Measurements from ENCODE around the gene LRRC27.

The LRRC27 gene

DNA sequence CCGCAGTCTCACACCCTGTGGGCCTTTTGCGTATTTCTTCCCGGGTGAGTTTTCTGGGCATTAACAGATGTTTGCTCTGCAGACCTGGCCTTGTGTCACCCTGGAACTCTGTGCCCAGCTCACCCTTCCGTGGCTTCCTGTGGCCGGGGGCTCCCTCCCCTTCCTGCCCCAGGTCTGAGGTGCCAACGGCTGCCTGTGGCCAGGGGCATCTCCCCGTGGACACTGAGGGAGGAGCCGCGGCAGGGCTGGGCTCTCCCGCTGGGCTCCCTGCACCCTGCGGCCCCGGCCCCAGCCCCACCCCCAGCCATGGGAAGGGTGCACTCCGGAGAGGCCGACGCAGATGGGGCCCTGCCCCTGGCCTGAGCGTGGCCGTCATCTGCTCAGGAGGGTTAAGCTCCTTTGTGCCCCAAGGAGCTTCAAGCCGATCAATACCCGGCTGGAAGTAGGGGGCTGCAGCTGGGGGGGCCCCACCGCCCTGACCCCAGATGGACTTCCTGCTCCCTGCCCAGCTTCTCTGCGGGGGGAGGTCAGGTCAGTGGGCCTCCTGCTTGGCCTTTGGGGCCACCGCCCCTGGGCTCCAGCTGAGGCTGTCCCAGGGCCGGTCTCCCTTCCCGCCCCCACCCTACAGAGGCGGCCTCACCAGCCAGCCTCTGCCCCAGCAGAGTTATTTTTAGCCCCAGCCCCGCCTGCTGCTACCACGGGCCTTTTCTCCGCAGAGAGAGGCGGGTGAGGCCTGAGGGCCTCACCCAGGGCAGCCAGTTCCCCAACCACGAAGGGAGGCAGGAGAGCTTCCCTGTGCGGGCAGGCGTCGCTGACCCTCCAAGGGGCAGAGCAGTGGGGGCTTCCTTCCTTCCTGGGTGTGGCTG lies 89.2 kb downstream of the LRRC27 start:
- DNase-seq (ENCODE audit: insufficient read length, low spot score) (peak; percentile 82), FAIRE-seq (peak; percentile 85)

DNA sequence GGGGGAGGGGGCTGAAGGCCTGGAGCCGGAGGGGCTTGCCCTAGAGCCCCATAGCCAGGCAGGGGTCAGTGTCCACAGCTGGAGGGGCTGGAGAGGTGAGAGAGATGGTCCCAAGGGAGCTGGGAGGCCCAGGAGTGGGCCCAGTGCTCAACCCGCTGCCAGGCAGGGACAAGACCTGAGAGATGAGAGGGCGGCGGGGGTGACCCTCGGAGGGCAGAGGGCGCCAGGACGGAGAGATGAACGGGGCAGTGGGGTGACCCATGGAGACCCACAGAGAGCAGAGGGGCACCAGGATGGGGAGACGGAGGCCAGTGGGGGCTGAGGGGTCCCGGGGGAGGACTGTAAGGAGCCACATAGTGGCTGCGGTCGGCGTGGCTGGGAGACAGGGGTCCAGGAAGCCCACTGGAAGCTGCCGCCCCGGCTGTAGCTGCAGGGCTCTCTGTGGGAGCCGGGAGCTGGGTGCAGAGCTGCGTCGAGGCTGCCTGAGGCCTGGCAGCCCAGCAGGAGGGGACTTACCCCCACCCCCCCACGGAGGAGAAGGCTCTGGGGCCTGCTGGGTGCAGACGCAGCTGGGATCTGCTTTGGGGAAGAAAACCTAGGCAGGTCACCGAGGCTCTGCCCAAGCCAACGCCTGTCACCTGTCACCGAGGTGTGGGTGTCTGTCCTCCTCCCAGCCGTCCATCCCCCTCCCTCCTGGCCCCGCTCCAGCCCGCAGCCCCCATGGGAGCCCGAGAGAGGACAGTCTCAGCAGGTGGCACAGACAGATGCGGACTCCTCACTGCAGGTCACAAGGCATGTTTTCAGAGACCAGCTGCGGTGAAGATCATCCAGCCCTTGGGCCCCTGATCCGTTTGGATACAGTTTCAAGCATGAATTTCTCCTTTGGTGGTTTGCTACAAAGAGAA lies 90.1 kb downstream of the LRRC27 start:
- DNase-seq (ENCODE audit: insufficient read length, low spot score) = peak; percentile 81

GRCh38 chr10:132422903-132423825 lies 91.2 kb downstream of the LRRC27 start:
- DNase-seq (ENCODE audit: insufficient read length, low spot score) = no peak
- no peak for FAIRE-seq

More for the DNA sequence above, 90.1 kb downstream of the LRRC27 start:
- FAIRE-seq = peak; percentile 89

DNA sequence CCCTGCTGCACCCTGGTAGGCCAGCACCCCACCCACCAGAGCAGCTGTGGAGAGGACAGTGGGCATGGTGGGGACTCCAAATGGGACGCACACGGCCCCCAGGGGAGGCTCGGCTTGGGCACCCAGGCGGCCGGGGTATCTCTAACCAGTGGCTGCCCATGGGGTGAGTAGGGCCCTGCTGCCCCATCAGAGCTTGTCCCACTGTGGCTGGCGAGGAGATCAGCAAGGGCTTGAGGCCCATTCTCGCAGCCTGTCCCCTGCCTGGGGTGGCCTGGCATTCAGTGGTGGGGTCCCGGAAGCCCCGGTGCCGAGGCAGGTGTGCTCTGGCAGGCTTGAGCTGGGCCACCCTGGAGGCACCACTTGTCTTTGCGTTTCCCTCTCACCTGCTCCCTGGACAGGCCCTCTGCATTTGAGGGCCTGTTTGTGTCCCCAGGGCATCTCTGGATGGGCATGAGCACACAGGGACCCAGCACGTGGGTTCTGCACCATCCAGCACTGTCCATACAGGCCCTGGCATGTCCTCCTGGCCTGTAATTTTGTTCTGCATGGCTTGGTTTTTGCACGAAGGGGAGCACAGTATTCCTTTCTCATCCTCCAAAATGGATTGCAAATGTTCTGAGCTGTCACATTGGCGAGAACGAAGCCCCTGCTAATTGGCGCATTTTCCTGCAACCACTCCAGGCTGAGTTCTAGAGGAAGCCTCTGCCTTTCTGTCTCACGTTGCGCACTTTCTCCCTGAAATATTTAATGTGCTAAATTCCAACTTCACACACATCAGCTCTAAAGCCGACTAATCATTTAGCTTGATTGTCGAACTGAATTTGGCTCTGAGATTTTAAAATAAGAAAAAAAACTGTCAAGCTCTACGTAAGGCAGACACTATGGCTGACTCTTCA lies 92.2 kb downstream of the LRRC27 start:
- FAIRE-seq (no peak), DNase-seq (ENCODE audit: insufficient read length, low spot score) (no peak)

DNA sequence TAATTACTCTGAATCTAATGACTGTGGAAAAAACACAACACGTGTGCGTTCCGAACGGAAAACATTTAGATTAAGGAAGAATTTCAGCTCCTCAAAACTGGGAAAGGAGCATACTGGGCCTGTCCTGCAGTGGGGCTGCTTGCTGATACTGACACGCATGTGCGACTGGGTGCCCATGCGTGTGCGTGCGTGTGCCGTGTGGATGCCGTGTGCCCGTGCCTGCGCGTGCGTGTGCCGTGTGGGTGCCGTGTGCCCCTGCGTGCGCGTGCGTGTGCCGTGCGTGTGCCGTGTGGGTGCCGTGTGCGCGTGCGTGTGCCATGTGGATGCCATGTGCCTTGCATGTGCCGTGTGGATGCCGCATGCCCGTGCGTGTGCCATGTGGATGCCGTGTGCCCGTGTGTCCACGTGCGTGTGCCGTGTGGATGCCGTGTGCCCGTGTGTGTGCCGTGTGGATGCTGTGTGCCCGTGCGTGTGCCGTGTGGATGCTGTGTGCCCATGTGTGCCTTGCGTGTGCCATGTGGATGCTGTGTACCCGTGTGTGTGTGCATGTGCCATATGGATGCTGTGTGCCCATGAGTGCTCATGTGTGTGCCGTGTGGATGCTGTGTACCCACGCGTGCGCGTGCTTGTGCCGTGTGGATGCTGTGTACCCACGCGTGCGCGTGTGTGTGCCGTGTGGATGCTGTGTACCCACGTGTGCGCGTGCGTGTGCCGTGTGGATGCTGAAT lies 93.2 kb downstream of the LRRC27 start:
- FAIRE-seq = no peak
- no peak for DNase-seq (ENCODE audit: insufficient read length, low spot score)

GRCh38 chr10:132425757-132426155 lies 93.8 kb downstream of the LRRC27 start:
- no peak for FAIRE-seq
- DNase-seq (ENCODE audit: insufficient read length, low spot score) = no peak

DNA sequence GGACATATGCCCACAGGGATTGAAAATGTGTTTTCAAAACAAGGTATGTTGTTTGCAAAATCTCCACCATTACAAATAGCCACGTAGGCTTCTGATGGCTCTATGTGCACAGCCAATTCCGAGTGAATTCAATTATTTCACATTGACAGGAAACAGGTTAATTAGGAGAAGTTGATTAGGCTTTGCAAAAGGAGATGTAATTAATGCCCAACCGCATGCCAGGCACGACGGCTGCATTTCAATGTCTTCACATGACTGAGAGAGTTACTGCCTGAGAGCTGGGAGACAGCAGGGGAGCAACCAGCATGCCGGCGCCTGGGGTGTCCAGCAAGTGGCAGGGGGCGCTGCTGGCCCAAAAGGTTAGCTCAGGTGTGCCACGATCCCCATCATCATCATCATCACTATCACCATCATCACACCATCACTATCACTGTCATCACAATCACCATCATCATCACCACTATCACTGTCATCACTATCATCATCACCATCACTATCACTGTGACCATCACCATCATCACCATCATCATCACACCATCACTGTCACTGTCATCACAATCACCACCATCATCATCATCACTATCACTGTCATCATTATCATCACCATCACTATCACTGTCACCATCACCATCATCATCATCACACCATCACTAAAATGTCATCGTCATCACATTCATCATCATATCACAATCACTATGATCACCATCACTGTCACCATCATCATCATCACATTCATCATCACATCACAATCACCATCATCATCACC lies 95.2 kb downstream of the LRRC27 start:
- DNase-seq (ENCODE audit: insufficient read length, low spot score) (no peak), FAIRE-seq (no peak)

GRCh38 chr10:132427939-132428367 lies 96.0 kb downstream of the LRRC27 start:
- DNase-seq (ENCODE audit: insufficient read length, low spot score) = no peak

DNA sequence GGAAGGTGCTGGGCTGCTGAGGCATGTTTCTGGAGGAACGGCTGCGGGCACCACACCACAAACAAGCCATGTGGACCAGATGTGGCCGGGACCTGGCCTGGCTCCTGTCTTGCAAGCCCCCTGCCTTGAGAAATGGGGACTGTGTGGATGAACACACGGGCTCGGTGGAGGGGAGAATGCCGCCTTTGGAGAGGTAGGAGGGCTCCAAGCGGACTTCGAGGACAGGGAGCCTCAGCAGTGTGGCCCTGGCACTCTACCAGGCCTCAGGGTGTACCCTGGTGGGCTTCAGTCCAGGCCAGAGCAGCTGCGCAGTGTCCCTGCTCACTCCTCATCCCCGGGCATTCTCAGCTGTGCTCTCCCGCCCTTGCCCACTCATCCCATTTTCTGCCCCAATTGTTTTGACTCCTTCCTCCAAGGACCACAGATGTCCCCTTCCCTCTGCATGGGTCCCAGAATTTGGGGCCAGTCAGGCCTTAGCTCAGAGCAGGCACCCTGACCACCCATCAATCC lies 96.5 kb downstream of the LRRC27 start:
- DNase-seq (ENCODE audit: insufficient read length, low spot score) (no peak), FAIRE-seq (no peak)

More at GRCh38 chr10:132427939-132428367, 96.0 kb downstream of the LRRC27 start:
- no peak for FAIRE-seq

All from GM19239 (cell line).